ENCODE measurements around the gene SMAP1. TPM values are rescaled to one million over a fixed set of nuclear protein-coding genes. Genes with fewer than 3 reads are reported as not detected.

The SMAP1 gene
- polyA plus RNA-seq, 3 donors, result 27.0 to 30.9 (median 27.9) TPM

GRCh38 chr6:70857387-70858077, 189.8 kb downstream of the SMAP1 start:
- no peak for DNase-seq (ENCODE audit: extremely low read depth in 1 of 11, low read depth in 9 of 11, low spot score in 4 of 11)

- no peak for DNase-seq (ENCODE audit: extremely low read depth in 1 of 11, low read depth in 9 of 11, low spot score in 4 of 11)
Measured at GRCh38 chr6:70860045-70860444, 192.4 kb downstream of the SMAP1 start.

- DNase-seq (ENCODE audit: extremely low read depth in 1 of 11, low read depth in 9 of 11, low spot score in 4 of 11), result no peak
Measured at GRCh38 chr6:70860920-70861319, 193.2 kb downstream of the SMAP1 start.

- DNase-seq (ENCODE audit: extremely low read depth in 1 of 11, low read depth in 9 of 11, low spot score in 4 of 11), result no peak
Measured at GRCh38 chr6:70863343-70863742, 195.7 kb downstream of the SMAP1 start.

GRCh38 chr6:70864401-70864800, 196.7 kb downstream of the SMAP1 start:
- DNase-seq (ENCODE audit: extremely low read depth in 1 of 11, low read depth in 9 of 11, low spot score in 4 of 11), result no peak

GRCh38 chr6:70872469-70872868, 204.8 kb downstream of the SMAP1 start:
- no peak for DNase-seq (ENCODE audit: extremely low read depth in 1 of 11, low read depth in 9 of 11, low spot score in 4 of 11)

GRCh38 chr6:70874181-70874913, 206.7 kb downstream of the SMAP1 start:
- no peak for DNase-seq (ENCODE audit: extremely low read depth in 1 of 11, low read depth in 9 of 11, low spot score in 4 of 11)

- no peak for DNase-seq (ENCODE audit: extremely low read depth in 1 of 11, low read depth in 9 of 11, low spot score in 4 of 11)
Measured at GRCh38 chr6:70879496-70879895, 211.8 kb downstream of the SMAP1 start.

GRCh38 chr6:70884074-70884983, 216.6 kb downstream of the SMAP1 start:
- peak; percentile 6 to 43 (median 30) for DNase-seq (ENCODE audit: extremely low read depth in 1 of 11, low read depth in 9 of 11, low spot score in 4 of 11)

- DNase-seq (ENCODE audit: extremely low read depth in 1 of 11, low read depth in 9 of 11, low spot score in 4 of 11), result no peak
Measured at GRCh38 chr6:70886071-70886470, 218.4 kb downstream of the SMAP1 start.

GRCh38 chr6:70886661-70887060, 219.0 kb downstream of the SMAP1 start:
- DNase-seq (ENCODE audit: extremely low read depth in 1 of 11, low read depth in 9 of 11, low spot score in 4 of 11), result no peak

GRCh38 chr6:70889270-70889669, 221.6 kb downstream of the SMAP1 start:
- no peak for DNase-seq (ENCODE audit: extremely low read depth in 1 of 11, low read depth in 9 of 11, low spot score in 4 of 11)

- no peak for DNase-seq (ENCODE audit: extremely low read depth in 1 of 11, low read depth in 9 of 11, low spot score in 4 of 11)
Measured at GRCh38 chr6:70894001-70894400, 226.3 kb downstream of the SMAP1 start.

GRCh38 chr6:70900047-70900446, 232.4 kb downstream of the SMAP1 start:
- no peak for DNase-seq (ENCODE audit: extremely low read depth in 1 of 11, low read depth in 9 of 11, low spot score in 4 of 11)

GRCh38 chr6:70901324-70901723, 233.6 kb downstream of the SMAP1 start:
- no peak for DNase-seq (ENCODE audit: extremely low read depth in 1 of 11, low read depth in 9 of 11, low spot score in 4 of 11)

GRCh38 chr6:70903665-70904452, 236.2 kb downstream of the SMAP1 start:
- no peak for DNase-seq (ENCODE audit: extremely low read depth in 1 of 11, low read depth in 9 of 11, low spot score in 4 of 11)

GRCh38 chr6:70905742-70906141, 238.1 kb downstream of the SMAP1 start:
- no peak for DNase-seq (ENCODE audit: extremely low read depth in 1 of 11, low read depth in 9 of 11, low spot score in 4 of 11)
